ENCODE measurements around the gene R3HDM2. TPM values are rescaled to one million over a fixed set of nuclear protein-coding genes. Genes with fewer than 3 reads are reported as not detected.

Gene R3HDM2
- total and polyA plus RNA-seq, 2 of the 13 experiments (the other 11 are each of a cell fraction or from before 2014, with no cell fraction given), result 11.1 to 23.5 TPM

- H3K4me3 ChIP-seq (replicated peaks in 1 of 3; ENCODE audit: insufficient read depth in 1 of 3, low read depth in 2 of 3, low read length in 3 of 3), result peak overlapping the region in 1 of 3 experiments; percentile 72; a peak in 1 of 6 replicates
- intact Hi-C loops (cut with micrococcal nuclease; ENCODE audit: unreplicated experiment), result no loop called here
- no peaks in the 10 kb centered on the region for H3K36me3 ChIP-seq (replicated peaks in 1 of 2; ENCODE audit: control insufficient read depth in 1 of 2, insufficient read depth in 2 of 2, low read length in 2 of 2)
- H2AFZ ChIP-seq (ENCODE audit: low read length), result no peak overlapping the region
- no peaks in the 10 kb centered on the region for H3K9me3 ChIP-seq (ENCODE audit: low read length)
- FAIRE-seq, result no peak
- no peak for ATAC-seq
- DNase-seq (ENCODE audit: low spot score), result no peak
- ChIA-PET CTCF (ENCODE audit: low intra/inter-chr PET ratio, low total read pairs) (interaction anchor here (1.5 to 11.7 kb wide), 2 partner anchors 29 to 60 kb away, joined by 3 to 308 read pairs; partner anchors contain the start of gene NXPH4), POLR2A (interaction anchor here (0.9 to 8.9 kb wide), 7 partner anchors 12 to 213 kb away, joined by 3 to 116 read pairs (median 3); partner anchors contain the start of genes INHBE and SHMT2)
- no peak overlapping the region for H3K9ac ChIP-seq (ENCODE audit: insufficient read depth, low read depth, low read length)
- H3K4me1 ChIP-seq (ENCODE audit: insufficient read depth, low read length), result peaks cover 67% of the 10 kb centered on the region
- WGBS (ENCODE audit: low lambda C conversion rate), result 42% methylated on average over 8 of the region's 18 CpGs
- no peaks in the 10 kb centered on the region for H3K79me2 ChIP-seq (ENCODE audit: insufficient read depth, low read length)
- no peak overlapping the region for H3K4me2 ChIP-seq (ENCODE audit: low read depth, low read length)
- H4K20me1 ChIP-seq (ENCODE audit: insufficient read depth, low read length), result no peaks in the 10 kb centered on the region; the same call in 1 of the 2 replicates
- no TSS peak for BruUV-seq (replicated peaks)
- H3K27me3 ChIP-seq (ENCODE audit: control insufficient read depth in 1 of 2, insufficient read depth in 2 of 2, low read length in 2 of 2), result peaks cover 19 to 55% of the 10 kb centered on the region in 2 experiments
- H3K27ac ChIP-seq (ENCODE audit: extremely low read length, insufficient read depth, low read length), result no peak overlapping the region
- in situ Hi-C loops (cut with HindIII; ENCODE audit: extremely low pct_ligation_motif_present, low pct_unique_long_range_greater_than_20kb), result no loop called here
- TF ChIP-seq SALL2 (CRISPR knock-in tag; IDR thresholded peaks at IDR 0.05), result no peak
- TF ChIP-seq ZBTB46 (CRISPR knock-in tag; IDR thresholded peaks at IDR 0.05; ENCODE audit: borderline replicate concordance), result no peak
- no peak for TF ChIP-seq EZH2 (conservative IDR thresholded peaks at IDR 0.05; ENCODE audit: low read depth, low read length)
- no peak for TF ChIP-seq FOXA1 (IDR thresholded peaks at IDR 0.05)
- TF ChIP-seq FOXA1 (CRISPR knock-in tag; IDR thresholded peaks at IDR 0.05), result no peak
- TF ChIP-seq RFX3 (CRISPR knock-in tag; IDR thresholded peaks at IDR 0.05), result no peak
- no peak for TF ChIP-seq SMAD3 (CRISPR knock-in tag; IDR thresholded peaks at IDR 0.05)
- no peak for TF ChIP-seq ZNF280D (CRISPR knock-in tag; IDR thresholded peaks at IDR 0.05)
- TF ChIP-seq RFXANK (CRISPR knock-in tag; IDR thresholded peaks at IDR 0.05), result no peak
- no peak for TF ChIP-seq ZNF451 (CRISPR knock-in tag; IDR thresholded peaks at IDR 0.05)
- no peak for TF ChIP-seq GLMP (CRISPR knock-in tag; IDR thresholded peaks at IDR 0.05; ENCODE audit: borderline replicate concordance)
- no peak for TF ChIP-seq TAF1 (CRISPR knock-in tag; IDR thresholded peaks at IDR 0.05)
- no peak for TF ChIP-seq ZNF496 (CRISPR knock-in tag; IDR thresholded peaks at IDR 0.05; ENCODE audit: insufficient replicate concordance)
- no peak for TF ChIP-seq SIN3B (IDR thresholded peaks at IDR 0.05; ENCODE audit: low read length)
- no peak for TF ChIP-seq ARNT (IDR thresholded peaks at IDR 0.05)
- TF ChIP-seq SMARCE1 (IDR thresholded peaks at IDR 0.05; ENCODE audit: borderline replicate concordance), result no peak
- TF ChIP-seq PAXIP1 (CRISPR knock-in tag; conservative IDR thresholded peaks at IDR 0.05), result no peak
Observed at GRCh38 chr12:57242329-57242690, 188.5 kb downstream of the R3HDM2 start.
